GM21360 (cell line): ENCODE results near the gene TRIM23.

Experiments used
- ATAC-seq: cut with Tn5 transposase; IDR thresholded peaks from one replicate; pipeline ENCODE4 v1.9.1; 2021; ENCODE audit warnings: mild to moderate bottlenecking, moderate library complexity; ENCODE audit not compliant: unreplicated experiment

Gene TRIM23

GRCh38 chr5:65570598-65571226, 53.4 kb downstream of the TRIM23 start:
- no peak for ATAC-seq

- ATAC-seq, result no peak
These were observed 57.6 kb downstream of the TRIM23 start for GRCh38 chr5:65566505-65566904.

GRCh38 chr5:65563777-65564176, 60.4 kb downstream of the TRIM23 start:
- no peak for ATAC-seq

DNA sequence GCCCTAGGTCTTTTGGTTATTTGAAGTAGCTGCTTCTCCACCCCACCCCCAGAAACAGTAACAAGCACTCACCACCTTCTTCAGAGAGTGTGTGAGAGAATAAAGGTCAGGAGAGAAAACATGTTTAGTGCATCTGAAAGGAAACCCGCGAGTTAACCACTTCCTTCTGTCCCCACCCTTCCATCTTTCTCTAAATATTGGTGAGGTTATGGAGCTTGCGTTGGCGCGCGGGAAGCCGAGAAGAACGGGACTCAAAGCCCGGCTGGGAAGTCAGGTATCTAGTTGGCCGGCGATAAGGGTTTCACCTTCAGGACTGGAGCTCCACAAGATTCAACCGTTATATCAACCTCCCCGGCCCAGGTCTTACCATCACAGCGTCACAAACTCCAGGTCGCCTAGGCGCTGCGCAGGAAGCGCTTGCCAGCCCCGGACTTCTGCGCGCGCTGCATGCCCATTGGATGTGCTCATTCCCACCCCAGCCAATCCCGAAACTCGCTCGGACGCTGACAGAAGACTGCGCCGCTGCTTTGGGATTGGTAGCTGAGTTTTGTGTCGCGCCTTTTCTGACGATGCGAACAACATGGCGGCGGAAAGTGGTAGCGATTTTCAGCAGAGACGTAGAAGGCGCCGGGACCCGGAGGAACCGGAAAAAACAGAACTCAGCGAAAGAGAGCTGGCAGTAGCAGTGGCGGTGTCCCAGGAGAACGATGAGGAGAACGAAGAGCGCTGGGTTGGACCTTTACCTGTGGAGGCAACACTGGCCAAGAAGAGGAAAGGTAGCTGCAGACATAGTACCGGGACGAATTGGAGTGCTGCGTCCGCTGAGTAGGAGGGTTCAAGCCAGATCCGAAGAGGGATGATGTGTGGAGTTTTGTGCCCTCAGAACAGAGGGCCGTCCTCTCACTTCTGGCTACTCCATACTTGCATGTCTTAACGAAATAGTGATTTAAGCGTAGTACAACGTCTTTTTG, 61.1 kb downstream of the TRIM23 start, which contains the start of the genes CENPK and PPWD1:
TSS of gene CENPK (minus strand) at position 438 of the 971 bp plus-strand sequence. CDS start 8,261 bp downstream, outside the sequence.
TSS of gene PPWD1 (plus strand) at position 566 of the 971 bp plus-strand sequence. CDS start at position 581, 15 bp downstream.
- peak; percentile 99 for ATAC-seq

DNA sequence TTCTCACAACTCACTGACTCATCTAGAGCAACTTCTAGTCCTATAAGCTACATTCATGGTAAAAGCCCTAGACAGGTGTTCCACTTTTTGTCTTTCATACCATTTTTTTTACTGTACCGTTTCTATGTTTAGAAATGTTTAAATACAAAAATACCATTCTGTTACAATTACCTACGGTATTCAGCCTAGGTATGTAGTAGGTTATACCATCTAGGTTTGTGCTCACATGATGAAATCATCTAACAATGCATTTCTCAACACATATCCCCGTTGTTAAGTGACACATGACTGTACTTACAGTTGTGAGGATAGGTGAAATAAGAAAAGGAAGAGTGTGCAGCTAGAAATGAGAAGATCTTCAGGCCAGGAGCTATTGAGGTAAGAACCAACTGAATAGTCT, 67.4 kb downstream of the TRIM23 start:
- ATAC-seq, result no peak

GRCh38 chr5:65556181-65556580, 68.0 kb downstream of the TRIM23 start:
- no peak for ATAC-seq

DNA sequence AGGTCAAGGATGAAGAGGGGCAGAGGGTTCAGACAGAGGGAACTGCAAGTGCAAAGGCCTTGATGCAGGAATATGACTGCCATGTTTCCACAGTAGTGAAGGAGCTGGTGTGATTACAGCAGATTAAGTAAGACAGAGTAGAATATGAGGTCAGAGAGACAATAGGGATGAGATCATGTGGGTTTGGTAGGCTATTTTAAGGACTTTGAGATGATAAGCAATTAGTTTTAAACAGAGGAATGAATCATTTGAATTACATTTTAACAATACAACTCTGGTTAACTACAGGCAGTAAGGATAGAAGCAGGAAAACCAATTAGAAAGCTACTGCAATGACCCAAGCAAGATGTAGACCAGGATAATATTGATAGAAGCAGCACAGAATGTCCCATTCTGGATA, 68.8 kb downstream of the TRIM23 start:
- ATAC-seq, result no peak

GRCh38 chr5:65553941-65554340, 70.2 kb downstream of the TRIM23 start:
- ATAC-seq, result no peak

DNA sequence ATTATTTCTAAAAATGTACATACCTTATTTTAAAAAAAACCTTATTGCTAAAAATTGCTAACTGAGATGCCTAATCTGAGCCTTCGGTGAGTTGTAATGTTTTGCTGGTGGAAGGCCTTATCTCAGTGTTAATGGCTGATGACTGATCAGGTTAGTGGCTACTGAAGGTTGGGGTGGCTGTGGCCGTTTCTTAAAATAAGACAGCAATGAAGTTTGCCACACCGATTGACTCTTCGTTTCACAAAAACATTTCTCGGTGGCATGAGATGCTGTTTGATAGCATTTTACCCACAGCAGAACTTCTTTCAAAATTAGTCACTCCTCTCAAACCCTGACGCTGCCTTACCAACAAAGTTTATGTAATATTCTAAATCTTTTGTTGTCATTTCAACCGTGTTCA, 75.9 kb downstream of the TRIM23 start:
- no peak for ATAC-seq

DNA sequence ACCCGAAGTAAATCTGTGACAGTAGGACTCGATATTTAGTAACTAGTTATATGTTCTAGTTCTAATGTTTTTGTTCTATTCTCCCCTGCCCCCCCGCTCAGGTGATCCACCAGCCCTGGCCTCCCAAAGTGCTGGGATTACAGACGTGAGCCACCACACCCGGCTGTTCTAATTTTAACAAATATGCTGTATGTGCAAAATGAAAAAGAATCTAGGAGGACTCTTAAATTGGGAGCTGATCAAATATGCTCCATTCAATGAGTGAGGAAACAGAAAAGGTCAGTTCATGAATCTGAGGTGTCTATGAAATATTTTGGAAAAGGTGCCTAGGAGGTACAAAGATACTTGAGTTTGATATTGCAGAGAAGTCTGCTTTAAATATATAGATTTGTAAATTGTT, 78.0 kb downstream of the TRIM23 start:
- no peak for ATAC-seq

- no peak for ATAC-seq
These were observed 79.7 kb downstream of the TRIM23 start for GRCh38 chr5:65544473-65544872.

- no peak for ATAC-seq
These were observed 84.3 kb downstream of the TRIM23 start for GRCh38 chr5:65539827-65540226.
